ENCODE results near the gene YPEL5.

- TF ChIP-seq CTCF (conservative IDR thresholded peaks at IDR 0.05; ENCODE audit: low read depth, low read length): no peak
- TF ChIP-seq EZH2 (IDR thresholded peaks at IDR 0.05; ENCODE audit: borderline replicate concordance, low read depth, low read length, poor library complexity, severe bottlenecking): no peak
Observed at GRCh38 chr2:30188292-30188691, 41.5 kb downstream of the YPEL5 start.

Data from A673 (cell line).